OCI-LY1 (cell line): ENCODE measurements around the gene TATDN2.

Experiments used
- EZH2 ChIP-seq: fragments of 200-600 bp; sonication (generic), shearing (Covaris generic); IDR thresholded peaks from 2 replicates; pipeline ENCODE4 v1.8.0; 2017; ENCODE audit warnings: borderline replicate concordance, mixed run types, mild to moderate bottlenecking, antibody characterized with exemption, low read length, moderate library complexity, mixed read lengths
- TF ChIP-seq, protein P1 (sequence below): fragments of 200-600 bp; sonication (generic), shearing (Covaris generic); IDR thresholded peaks from 2 replicates; pipeline ENCODE4 v1.5.1; 2017; ENCODE audit warnings: mild to moderate bottlenecking, antibody characterized with exemption, low read length, moderate library complexity, mixed read lengths

DNA sequence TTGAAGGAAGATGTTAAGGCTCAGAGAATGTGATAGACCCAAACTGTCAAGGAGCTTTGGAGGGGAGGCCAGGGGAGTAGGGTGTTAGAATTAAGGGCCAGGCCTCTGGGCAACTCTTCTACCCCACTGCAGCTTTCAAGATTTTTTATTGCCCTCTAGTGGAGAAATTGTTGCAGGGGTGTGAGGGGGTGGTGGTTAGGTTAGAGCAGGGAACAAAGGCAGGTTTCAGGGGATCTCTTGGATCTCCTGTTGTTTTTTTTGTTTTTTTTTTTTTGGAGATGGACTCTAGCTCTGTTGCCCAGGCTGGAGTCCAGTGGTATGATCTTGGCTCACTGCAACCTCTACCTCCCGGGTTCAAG lies 74.1 kb downstream of the TATDN2 start:
- TF ChIP-seq, protein P1, sequence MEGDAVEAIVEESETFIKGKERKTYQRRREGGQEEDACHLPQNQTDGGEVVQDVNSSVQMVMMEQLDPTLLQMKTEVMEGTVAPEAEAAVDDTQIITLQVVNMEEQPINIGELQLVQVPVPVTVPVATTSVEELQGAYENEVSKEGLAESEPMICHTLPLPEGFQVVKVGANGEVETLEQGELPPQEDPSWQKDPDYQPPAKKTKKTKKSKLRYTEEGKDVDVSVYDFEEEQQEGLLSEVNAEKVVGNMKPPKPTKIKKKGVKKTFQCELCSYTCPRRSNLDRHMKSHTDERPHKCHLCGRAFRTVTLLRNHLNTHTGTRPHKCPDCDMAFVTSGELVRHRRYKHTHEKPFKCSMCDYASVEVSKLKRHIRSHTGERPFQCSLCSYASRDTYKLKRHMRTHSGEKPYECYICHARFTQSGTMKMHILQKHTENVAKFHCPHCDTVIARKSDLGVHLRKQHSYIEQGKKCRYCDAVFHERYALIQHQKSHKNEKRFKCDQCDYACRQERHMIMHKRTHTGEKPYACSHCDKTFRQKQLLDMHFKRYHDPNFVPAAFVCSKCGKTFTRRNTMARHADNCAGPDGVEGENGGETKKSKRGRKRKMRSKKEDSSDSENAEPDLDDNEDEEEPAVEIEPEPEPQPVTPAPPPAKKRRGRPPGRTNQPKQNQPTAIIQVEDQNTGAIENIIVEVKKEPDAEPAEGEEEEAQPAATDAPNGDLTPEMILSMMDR: peak; percentile 68
- TF ChIP-seq EZH2: no peak
